Measurements from ENCODE around the gene ANKRD11.

The ANKRD11 gene

DNA sequence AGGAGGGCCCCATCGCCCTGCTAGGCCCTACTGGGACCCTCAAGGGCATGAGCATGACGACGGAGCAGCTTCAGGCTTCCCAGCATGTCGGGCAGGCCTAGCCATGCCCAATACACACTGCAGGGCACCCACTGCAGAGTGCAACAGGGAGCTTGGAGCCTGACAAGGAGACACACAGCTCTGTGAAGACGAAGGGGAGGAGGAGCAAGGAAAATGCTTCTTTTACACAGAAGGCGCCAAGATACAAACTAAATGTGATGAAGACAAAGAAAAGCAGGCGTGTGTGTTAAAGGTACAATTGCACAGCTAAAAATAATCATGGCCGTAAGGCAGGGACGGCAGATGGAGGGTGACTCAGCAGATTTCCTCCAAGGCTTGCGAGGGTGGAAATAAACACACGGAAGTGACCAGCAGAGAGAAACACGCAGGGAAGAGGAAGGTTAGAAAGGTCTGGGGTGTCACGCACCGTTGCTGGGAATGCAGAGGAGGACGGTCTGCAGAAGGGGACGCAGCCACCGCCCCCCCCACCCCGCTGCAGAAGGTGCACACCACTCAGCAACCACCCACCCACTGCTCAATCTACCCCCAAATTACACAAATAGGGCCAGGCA is 164.4 kb downstream of the ANKRD11 start:
- Histone ChIP-seq H3K9me3 (ENCODE audit: control insufficient read depth in 2 of 2, low read length in 2 of 2) (no peaks in the 10 kb centered on the region), H3K27me3 (ENCODE audit: control insufficient read depth in 1 of 2, insufficient read depth in 2 of 2, low read length in 2 of 2) (no peaks in the 10 kb centered on the region), H3K4me1 (ENCODE audit: control insufficient read depth, insufficient read depth, low read length) (peaks cover 51% of the 10 kb centered on the region), H3K4me3 (ENCODE audit: low read length in 2 of 2) (peak overlapping the region; percentile 15 to 65), H3K27ac (ENCODE audit: low read length) (peak overlapping the region; percentile 76), H3K9ac (ENCODE audit: low read length in 2 of 2) (peak overlapping the region in 1 of 2 donors; percentile 42), H3K36me3 (ENCODE audit: control insufficient read depth in 2 of 2, insufficient read depth in 2 of 2, low read length in 2 of 2) (no peaks in the 10 kb centered on the region)

DNA sequence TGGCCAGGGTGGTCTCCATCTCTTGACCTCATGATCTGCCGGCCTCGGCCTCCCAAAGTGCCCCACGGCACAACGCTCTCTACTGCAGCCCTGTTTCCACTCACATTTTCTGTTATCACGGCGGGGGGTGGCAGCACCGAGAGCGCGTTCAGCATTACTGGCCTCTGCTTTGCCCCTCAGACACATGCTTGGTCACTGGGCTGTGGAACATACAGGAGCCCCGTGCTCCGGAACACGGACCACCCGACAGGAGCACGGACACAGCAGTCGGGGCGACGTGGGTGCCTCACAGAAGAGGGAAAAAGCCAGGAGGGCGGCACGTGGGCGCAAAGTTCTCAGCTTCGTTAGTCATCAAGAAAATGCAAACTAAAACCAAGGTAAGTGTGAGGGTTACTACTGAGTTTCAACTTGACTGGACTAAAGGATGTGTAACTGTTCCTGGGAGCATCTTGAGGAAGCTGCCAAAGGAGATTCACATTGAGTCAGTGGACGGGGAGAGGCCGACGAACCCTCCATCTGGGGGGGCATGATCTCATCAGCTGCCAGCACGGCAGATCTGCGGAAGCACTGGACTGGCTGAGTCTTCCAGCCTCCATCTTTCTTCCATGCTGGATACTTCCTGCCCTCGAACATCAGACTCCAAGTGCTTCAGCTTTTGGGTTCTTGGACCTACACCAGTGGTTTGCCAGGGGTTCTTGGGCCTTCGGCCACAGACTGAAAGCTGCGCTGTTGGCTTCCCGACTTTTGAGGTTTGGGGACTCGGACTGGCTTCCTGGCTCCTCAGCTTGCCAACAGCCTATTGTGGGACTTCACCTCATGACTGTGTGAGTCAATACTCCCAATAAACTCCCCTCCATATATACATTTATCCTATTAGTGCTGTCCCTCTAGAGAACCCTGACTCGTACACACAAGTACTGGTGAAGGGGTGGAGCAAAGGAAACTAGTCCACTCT is 166.0 kb downstream of the ANKRD11 start:
- Histone ChIP-seq H3K36me3 (ENCODE audit: control insufficient read depth in 2 of 2, insufficient read depth in 2 of 2, low read length in 2 of 2) (no peaks in the 10 kb centered on the region), H3K4me3 (ENCODE audit: low read length in 2 of 2) (no peak overlapping the region), H3K27ac (ENCODE audit: low read length) (peak overlapping the region; percentile 76), H3K9me3 (ENCODE audit: control insufficient read depth in 2 of 2, low read length in 2 of 2) (no peaks in the 10 kb centered on the region), H3K27me3 (ENCODE audit: control insufficient read depth in 1 of 2, insufficient read depth in 2 of 2, low read length in 2 of 2) (no peaks in the 10 kb centered on the region), H3K4me1 (ENCODE audit: control insufficient read depth, insufficient read depth, low read length) (peaks cover 64% of the 10 kb centered on the region), H3K9ac (ENCODE audit: low read length in 2 of 2) (no peak overlapping the region)

DNA sequence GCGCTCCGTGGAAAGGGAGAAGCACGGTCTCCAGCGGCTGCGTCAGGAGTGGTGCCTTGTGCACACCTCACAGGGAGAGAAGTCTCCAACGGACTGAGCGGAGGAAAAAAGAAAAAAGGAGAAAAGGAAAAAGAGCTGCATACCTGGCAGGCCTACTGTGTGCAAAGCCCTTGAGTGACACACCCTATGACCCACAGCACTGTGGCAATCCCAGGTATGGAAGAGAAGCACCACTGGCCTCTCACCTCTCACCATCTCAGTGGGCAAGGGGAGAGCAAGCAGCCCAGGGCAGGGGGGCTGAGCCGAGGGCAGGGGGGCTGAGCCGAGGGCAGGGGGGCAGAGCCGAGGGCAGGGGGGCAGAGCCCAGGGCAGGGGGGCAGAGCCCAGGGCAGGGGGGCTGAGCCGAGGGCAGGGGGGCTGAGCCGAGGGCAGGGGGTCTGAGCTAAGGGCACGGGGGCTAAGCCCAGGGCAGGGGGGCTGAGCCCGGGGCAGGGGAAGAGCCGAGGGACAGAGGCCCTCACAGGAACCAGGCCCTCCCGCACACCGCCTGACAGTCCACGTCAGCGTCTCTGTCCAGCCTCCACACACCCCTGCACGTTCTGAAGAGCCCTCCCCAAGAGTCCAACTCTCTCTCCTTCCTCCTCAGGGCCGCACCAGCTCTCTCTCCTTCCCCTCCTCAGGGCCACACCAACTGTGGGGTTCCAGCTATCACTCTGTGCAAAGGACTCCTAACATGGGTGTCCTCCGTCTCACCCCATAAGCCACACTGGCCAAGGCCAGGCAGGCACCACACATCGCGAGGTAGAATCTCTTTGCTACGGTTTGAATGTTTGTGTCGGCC is 167.0 kb downstream of the ANKRD11 start:
- Histone ChIP-seq H3K4me1 (ENCODE audit: control insufficient read depth, insufficient read depth, low read length) (peaks cover 73% of the 10 kb centered on the region), H3K36me3 (ENCODE audit: control insufficient read depth in 2 of 2, insufficient read depth in 2 of 2, low read length in 2 of 2) (no peaks in the 10 kb centered on the region), H3K9ac (ENCODE audit: low read length in 2 of 2) (no peak overlapping the region), H3K27me3 (ENCODE audit: control insufficient read depth in 1 of 2, insufficient read depth in 2 of 2, low read length in 2 of 2) (no peaks in the 10 kb centered on the region), H3K4me3 (ENCODE audit: low read length in 2 of 2) (no peak overlapping the region), H3K9me3 (ENCODE audit: control insufficient read depth in 2 of 2, low read length in 2 of 2) (no peaks in the 10 kb centered on the region), H3K27ac (ENCODE audit: low read length) (no peak overlapping the region)

DNA sequence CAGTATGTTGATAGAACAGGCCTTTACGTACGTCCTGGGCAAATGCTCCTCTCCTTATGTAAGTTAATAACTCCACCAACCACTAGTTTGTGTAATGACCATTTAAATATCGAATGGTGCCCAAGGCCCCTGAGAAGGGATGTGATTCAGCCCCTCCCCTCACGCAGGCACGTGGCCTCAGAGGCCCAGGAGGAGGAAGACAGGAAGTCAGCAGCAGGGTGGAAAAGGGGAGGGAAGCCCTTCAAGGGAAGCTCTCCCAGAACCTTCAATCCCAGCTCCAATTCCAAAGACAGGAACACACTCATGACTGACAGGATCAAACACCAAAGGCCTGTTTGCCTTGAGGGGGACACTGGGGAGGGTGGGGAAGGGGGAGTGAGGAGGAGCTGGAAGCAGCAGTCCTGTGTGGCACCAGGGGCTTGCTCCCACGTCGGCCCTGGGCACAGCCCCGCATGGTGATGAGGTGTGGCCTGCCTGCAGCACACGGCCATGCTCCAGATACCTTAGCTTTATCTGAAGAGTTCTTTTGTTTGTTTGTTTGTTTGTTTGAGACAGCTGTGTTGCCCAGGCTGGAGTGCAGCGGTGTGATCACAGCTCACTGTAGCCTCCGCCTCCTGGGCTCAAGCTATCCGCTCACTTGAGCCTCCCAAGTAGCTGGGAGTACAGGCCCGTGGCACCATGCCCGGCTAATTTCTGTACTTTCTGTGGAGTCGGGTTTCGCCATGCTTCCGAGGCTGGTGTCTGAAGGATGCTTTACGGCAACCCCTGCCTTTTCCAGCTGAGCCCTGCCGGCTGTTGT is 167.8 kb downstream of the ANKRD11 start:
- no peak overlapping the region for H3K4me3 ChIP-seq (ENCODE audit: low read length in 2 of 2)
- no peaks in the 10 kb centered on the region for H3K9me3 ChIP-seq (ENCODE audit: control insufficient read depth in 2 of 2, low read length in 2 of 2)
- no peaks in the 10 kb centered on the region for H3K27me3 ChIP-seq (ENCODE audit: control insufficient read depth in 1 of 2, insufficient read depth in 2 of 2, low read length in 2 of 2)
- no peak overlapping the region for H3K27ac ChIP-seq (ENCODE audit: low read length)
- peaks cover 77% of the 10 kb centered on the region for H3K4me1 ChIP-seq (ENCODE audit: control insufficient read depth, insufficient read depth, low read length)
- H3K9ac ChIP-seq (ENCODE audit: low read length in 2 of 2), result no peak overlapping the region
- no peaks in the 10 kb centered on the region for H3K36me3 ChIP-seq (ENCODE audit: control insufficient read depth in 2 of 2, insufficient read depth in 2 of 2, low read length in 2 of 2)

DNA sequence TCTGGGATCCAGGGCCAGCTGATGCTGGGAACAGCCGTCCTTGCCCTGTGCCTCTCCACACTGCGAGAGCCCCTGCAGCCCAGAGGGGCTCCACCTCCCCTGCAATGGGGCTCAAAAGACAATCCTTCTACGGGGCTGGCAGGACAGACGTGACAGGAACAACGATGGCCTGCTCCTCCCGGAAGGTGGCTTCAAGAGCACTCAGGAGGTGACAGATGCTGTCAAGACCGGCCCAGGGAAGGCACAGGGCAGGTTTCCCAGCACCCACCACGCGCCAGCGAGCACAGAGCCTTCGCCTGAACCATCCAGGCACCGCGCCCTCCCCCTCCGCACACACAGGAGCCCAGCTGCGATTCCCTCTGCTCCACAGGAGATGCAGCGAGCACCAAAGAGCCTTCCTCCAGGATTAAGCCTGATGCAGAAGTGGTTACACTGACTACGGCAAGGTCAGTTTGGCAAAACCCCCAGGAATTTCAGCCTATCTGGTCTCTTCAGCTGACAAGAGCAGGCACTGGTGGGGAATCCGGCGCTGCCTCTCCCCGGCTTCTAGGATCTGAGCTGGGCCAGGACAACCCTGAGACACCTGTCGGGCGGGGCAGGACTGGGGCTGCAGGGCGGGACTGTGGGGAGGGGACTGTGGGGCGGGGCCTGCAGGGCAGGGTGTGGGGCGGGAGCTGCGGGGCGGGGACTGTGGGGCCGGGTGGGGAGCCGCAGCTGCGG is 169.4 kb downstream of the ANKRD11 start:
- Histone ChIP-seq H3K9ac (ENCODE audit: low read length in 2 of 2) (no peak overlapping the region), H3K27me3 (ENCODE audit: control insufficient read depth in 1 of 2, insufficient read depth in 2 of 2, low read length in 2 of 2) (no peaks in the 10 kb centered on the region), H3K36me3 (ENCODE audit: control insufficient read depth in 2 of 2, insufficient read depth in 2 of 2, low read length in 2 of 2) (peaks cover 0 to 2% of the 10 kb centered on the region in 2 donors), H3K4me3 (ENCODE audit: low read length in 2 of 2) (peak overlapping the region in 1 of 2 donors; percentile 63), H3K27ac (ENCODE audit: low read length) (peak overlapping the region; percentile 11), H3K4me1 (ENCODE audit: control insufficient read depth, insufficient read depth, low read length) (peaks cover 73% of the 10 kb centered on the region), H3K9me3 (ENCODE audit: control insufficient read depth in 2 of 2, low read length in 2 of 2) (no peaks in the 10 kb centered on the region)

DNA sequence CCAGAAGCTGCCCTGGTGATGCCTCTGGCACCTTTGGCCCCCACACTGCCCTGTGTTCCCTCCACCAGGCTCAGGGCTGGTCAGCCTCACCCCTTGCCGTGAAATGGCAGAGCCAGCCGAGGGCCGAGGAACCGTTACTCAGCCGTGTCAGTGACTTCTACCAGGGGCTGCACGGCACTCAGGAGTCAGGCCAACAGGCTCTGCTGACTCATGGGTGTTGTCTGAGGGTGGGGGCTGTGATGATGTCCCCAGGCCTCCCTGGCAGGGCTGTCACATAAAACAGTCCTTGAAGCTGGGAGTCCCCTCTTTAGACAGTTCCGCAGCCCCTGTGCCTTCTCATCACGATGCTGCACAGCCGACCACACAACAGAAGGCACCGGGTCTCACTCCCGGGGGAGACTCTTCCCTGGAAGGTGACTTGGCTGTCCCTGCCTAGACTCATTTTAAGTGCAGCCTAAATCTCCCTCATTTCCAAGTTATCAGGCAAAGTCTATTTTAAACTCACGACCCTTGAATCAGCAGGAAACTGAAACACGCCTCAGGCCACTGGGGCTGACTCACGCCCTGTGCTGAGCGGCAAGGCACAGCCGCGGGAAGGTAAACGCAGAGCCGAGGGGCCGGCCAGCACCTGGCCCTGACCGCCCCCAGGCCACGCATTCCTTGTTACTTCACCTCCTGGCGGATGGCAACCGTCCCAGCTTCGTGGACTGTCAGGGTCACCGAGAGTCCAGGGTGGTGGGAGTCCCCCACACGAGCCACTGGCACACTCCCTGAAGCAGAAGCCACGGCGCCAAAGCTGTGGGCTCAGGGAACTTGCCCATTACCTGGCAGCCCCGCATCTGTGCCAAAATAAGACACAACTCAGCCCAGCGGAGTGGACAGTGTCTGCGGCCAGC is 170.2 kb downstream of the ANKRD11 start:
- Histone ChIP-seq H3K4me3 (ENCODE audit: low read length in 2 of 2) (peak overlapping the region in 1 of 2 donors; percentile 63), H3K9me3 (ENCODE audit: control insufficient read depth in 2 of 2, low read length in 2 of 2) (no peaks in the 10 kb centered on the region), H3K27me3 (ENCODE audit: control insufficient read depth in 1 of 2, insufficient read depth in 2 of 2, low read length in 2 of 2) (no peaks in the 10 kb centered on the region), H3K9ac (ENCODE audit: low read length in 2 of 2) (no peak overlapping the region), H3K27ac (ENCODE audit: low read length) (peak overlapping the region; percentile 24), H3K36me3 (ENCODE audit: control insufficient read depth in 2 of 2, insufficient read depth in 2 of 2, low read length in 2 of 2) (peaks cover 0 to 7% of the 10 kb centered on the region in 2 donors), H3K4me1 (ENCODE audit: control insufficient read depth, insufficient read depth, low read length) (peaks cover 73% of the 10 kb centered on the region)

DNA sequence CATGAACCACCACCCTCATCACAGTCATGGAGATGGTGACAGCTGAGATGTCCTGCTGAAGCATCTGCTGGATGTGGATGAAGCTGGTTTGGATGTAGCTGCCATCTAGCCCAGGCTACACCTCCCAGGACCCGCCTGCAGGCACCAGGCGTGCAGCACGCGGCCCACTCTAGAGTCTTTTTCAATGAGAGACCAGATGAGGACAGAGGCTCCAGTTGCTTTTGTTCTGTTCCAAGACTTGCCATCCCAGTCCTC is 170.8 kb downstream of the ANKRD11 start:
- Histone ChIP-seq H3K9ac (ENCODE audit: low read length in 2 of 2) (peak overlapping the region in 1 of 2 donors; percentile 29), H3K36me3 (ENCODE audit: control insufficient read depth in 2 of 2, insufficient read depth in 2 of 2, low read length in 2 of 2) (peaks cover 0 to 7% of the 10 kb centered on the region in 2 donors), H3K4me1 (ENCODE audit: control insufficient read depth, insufficient read depth, low read length) (peaks cover 67% of the 10 kb centered on the region), H3K27me3 (ENCODE audit: control insufficient read depth in 1 of 2, insufficient read depth in 2 of 2, low read length in 2 of 2) (no peaks in the 10 kb centered on the region), H3K4me3 (ENCODE audit: low read length in 2 of 2) (peak overlapping the region in 1 of 2 donors; percentile 63), H3K9me3 (ENCODE audit: control insufficient read depth in 2 of 2, low read length in 2 of 2) (no peaks in the 10 kb centered on the region), H3K27ac (ENCODE audit: low read length) (peak overlapping the region; percentile 24)

DNA sequence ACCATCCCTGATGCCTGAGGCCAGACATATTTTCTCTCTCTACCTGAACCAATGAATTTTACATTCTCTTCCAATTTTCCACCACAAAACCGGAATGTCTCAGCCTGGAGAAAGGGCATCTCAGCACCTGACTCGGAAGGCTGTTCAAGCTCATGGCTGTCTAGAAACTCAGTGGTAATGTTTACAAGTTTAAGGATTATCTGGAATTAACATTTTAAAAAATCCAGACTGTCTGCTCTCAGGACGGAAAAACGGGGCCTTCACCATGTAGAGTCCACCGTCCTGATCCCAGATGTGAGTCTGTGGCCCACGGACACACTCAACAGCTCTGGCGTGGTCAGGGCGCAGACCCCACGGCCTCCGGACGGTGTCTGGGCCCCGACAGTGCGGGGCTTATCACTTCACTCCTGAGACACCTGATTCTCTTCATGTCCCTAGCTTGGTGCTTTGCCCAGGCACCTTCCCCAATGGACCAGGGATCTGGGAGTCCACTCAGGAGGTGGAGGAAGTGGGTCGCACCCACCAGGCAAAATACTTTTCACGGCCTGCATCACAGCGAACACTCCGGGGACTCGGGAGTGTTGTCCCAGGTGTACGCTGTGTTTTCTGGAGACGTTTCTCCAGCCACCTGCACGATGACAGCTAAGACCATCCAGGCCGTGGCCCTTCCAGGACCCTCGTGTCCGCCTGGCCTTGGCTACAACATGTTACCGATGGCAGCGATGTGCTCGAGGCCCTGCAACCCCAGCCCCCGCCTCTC is 171.3 kb downstream of the ANKRD11 start:
- Histone ChIP-seq H3K27me3 (ENCODE audit: control insufficient read depth in 1 of 2, insufficient read depth in 2 of 2, low read length in 2 of 2) (no peaks in the 10 kb centered on the region), H3K4me3 (ENCODE audit: low read length in 2 of 2) (peak overlapping the region in 1 of 2 donors; percentile 63), H3K4me1 (ENCODE audit: control insufficient read depth, insufficient read depth, low read length) (peaks cover 64% of the 10 kb centered on the region), H3K9ac (ENCODE audit: low read length in 2 of 2) (peak overlapping the region in 1 of 2 donors; percentile 29), H3K27ac (ENCODE audit: low read length) (peak overlapping the region; percentile 24), H3K9me3 (ENCODE audit: control insufficient read depth in 2 of 2, low read length in 2 of 2) (no peaks in the 10 kb centered on the region), H3K36me3 (ENCODE audit: control insufficient read depth in 2 of 2, insufficient read depth in 2 of 2, low read length in 2 of 2) (peaks cover 0 to 7% of the 10 kb centered on the region in 2 donors)

DNA sequence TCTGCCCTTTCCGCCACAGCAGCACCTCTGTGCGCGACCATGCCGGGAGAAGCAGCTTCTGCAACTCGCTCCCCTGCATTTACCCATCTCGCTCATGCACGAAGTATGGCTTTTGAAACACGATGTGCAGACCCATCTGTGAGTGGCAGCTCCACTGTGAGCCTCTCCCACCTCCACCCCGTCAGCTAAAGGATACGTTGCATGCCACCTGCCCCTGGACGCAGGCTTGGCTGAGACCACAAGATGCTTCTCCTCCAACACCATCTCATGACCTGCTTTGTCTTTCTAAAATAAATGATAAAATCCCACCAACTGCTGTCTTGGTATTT is 172.0 kb downstream of the ANKRD11 start:
- Histone ChIP-seq H3K27ac (ENCODE audit: low read length) (no peak overlapping the region), H3K4me1 (ENCODE audit: control insufficient read depth, insufficient read depth, low read length) (peaks cover 62% of the 10 kb centered on the region), H3K27me3 (ENCODE audit: control insufficient read depth in 1 of 2, insufficient read depth in 2 of 2, low read length in 2 of 2) (no peaks in the 10 kb centered on the region), H3K4me3 (ENCODE audit: low read length in 2 of 2) (no peak overlapping the region), H3K36me3 (ENCODE audit: control insufficient read depth in 2 of 2, insufficient read depth in 2 of 2, low read length in 2 of 2) (peaks cover 0 to 7% of the 10 kb centered on the region in 2 donors), H3K9ac (ENCODE audit: low read length in 2 of 2) (no peak overlapping the region), H3K9me3 (ENCODE audit: control insufficient read depth in 2 of 2, low read length in 2 of 2) (no peaks in the 10 kb centered on the region)
